Large intestine (tissue), 3 donors: ENCODE results near the gene PRKCSH. TPM values are rescaled to one million over a fixed set of nuclear protein-coding genes. Genes with fewer than 3 reads are reported as not detected.

Experiments used
- DNase-seq, 2 donors: peaks; one replicate each; pipeline versions ENCODE4 v3.0.0 to v3.0.0-alpha.2; 2013
- H3K27ac ChIP-seq: one replicate; pipeline ENCODE4 v1.5.1; 2013; ENCODE audit warnings: low read length
- H3K27me3 ChIP-seq: 2 replicates; pipeline ENCODE4 v1.6.1; 2013; ENCODE audit warnings: low read length; ENCODE audit not compliant: control insufficient read depth, insufficient read depth
- H3K36me3 ChIP-seq: 2 replicates; pipeline ENCODE4 v1.6.1; 2013; ENCODE audit warnings: low read length; ENCODE audit not compliant: control insufficient read depth, insufficient read depth
- H3K4me1 ChIP-seq: one replicate; pipeline ENCODE4 v1.6.1; 2013; ENCODE audit warnings: low read length; ENCODE audit not compliant: control insufficient read depth, insufficient read depth
- H3K4me3 ChIP-seq: one replicate; pipeline ENCODE4 v1.5.1; 2013; ENCODE audit warnings: low read length
- H3K9me3 ChIP-seq: one replicate; pipeline ENCODE4 v1.6.1; 2013; ENCODE audit warnings: mild to moderate bottlenecking, low read depth, low read length, moderate library complexity; ENCODE audit not compliant: control insufficient read depth
- WGBS: methylation state at CpG from one replicate; pipeline ENCODE4 v1.1.5; 2013; ENCODE audit warnings: low lambda C conversion rate; ENCODE audit not compliant: insufficient coverage; 5-methylcytosine and 5-hydroxymethylcytosine counted together
- polyA plus RNA-seq: library from polyadenylated mRNA; unstranded; fragments of 120-200 nt; gene quantifications from one replicate; pipeline ENCODE4 v1.2.1, GENCODE V29; 2013

PRKCSH gene
- polyA plus RNA-seq, 1 donor = 380 TPM

DNA sequence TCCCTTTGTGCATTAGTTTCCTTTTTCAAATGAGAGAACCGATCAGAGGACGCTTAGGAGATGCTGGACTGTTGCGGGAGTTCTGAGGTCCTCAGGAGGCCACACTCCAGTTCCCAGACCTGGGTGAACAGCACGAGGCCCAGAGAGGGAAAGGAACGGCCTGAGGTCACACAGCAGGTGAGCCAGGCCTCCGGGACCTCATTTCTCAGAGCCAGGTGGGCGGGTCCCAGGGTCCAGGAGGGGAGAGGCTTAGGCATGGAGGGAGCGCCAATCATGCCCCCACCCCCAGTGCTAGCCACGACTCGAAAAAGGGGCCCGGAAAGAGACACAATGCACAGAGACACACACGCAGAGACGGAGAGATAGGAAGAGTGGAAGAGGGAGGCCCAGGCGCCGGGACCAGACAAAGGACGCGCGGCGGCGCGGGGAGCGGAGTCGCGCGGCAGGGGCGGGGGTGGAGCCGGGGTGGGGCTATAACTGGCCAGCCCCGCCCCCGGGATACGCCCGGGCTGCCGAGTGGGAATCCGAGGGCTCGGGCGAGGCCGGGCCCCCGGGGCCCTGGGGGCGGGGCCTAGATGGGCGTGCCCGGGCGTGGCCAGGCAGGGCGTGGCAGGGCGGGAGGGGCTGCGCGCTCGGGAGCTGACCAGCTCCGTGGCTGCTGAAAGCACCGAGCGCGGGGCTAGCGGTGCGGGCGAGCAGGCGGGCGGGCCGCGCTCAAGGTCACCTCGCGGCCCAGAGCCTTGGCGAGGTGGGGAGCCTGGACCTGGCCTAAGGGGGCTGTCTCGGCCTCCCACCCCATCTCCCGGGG, 43.9 kb downstream of the PRKCSH start:
- peaks cover 61% of the 10 kb centered on the region for H3K27me3 ChIP-seq
- H3K4me3 ChIP-seq = no peak overlapping the region
- H3K36me3 ChIP-seq = peaks cover 2% of the 10 kb centered on the region
- peak in 1 of 2 donors; percentile 43 for DNase-seq
- H3K27ac ChIP-seq = no peak overlapping the region
- no CpG with 5 or more reads among the region's 62 CpGs for WGBS
- peaks cover 5% of the 10 kb centered on the region for H3K4me1 ChIP-seq
- peaks cover 18% of the 10 kb centered on the region for H3K9me3 ChIP-seq

- Histone ChIP-seq H3K27ac (no peak overlapping the region), H3K4me1 (peaks cover 5% of the 10 kb centered on the region), H3K36me3 (peaks cover 2% of the 10 kb centered on the region), H3K9me3 (peaks cover 18% of the 10 kb centered on the region), H3K4me3 (peak overlapping the region; percentile 24), H3K27me3 (peaks cover 61% of the 10 kb centered on the region)
- WGBS = no CpG with 5 or more reads among the region's 86 CpGs
- DNase-seq = no peak
These were observed 44.7 kb downstream of the PRKCSH start for GRCh38 chr19:11479898-11480714.

GRCh38 chr19:11480715-11481533, 45.5 kb downstream of the PRKCSH start, which contains the start of gene ELAVL3:
ELAVL3 (minus strand) TSS chr19:11481046; CDS start chr19:11480608, 438 bp downstream.
- DNase-seq = no peak
- peaks cover 61% of the 10 kb centered on the region for H3K27me3 ChIP-seq
- H3K9me3 ChIP-seq = peaks cover 18% of the 10 kb centered on the region
- H3K36me3 ChIP-seq = peaks cover 5% of the 10 kb centered on the region
- peaks cover 5% of the 10 kb centered on the region for H3K4me1 ChIP-seq
- no CpG with 5 or more reads among the region's 77 CpGs for WGBS
- H3K27ac ChIP-seq = no peak within 1 kb of the TSS
- H3K4me3 ChIP-seq = peak within 1 kb of the TSS; percentile 24

- DNase-seq = peak in 1 of 2 donors; percentile 53
- no CpG with 5 or more reads among the region's 50 CpGs for WGBS
- H3K27me3 ChIP-seq = peaks cover 61% of the 10 kb centered on the region
- peaks cover 10% of the 10 kb centered on the region for H3K36me3 ChIP-seq
- H3K27ac ChIP-seq = no peak overlapping the region
- peak overlapping the region; percentile 19 for H3K4me3 ChIP-seq
- peaks cover 5% of the 10 kb centered on the region for H3K4me1 ChIP-seq
- peaks cover 18% of the 10 kb centered on the region for H3K9me3 ChIP-seq
These were observed 46.3 kb downstream of the PRKCSH start for GRCh38 chr19:11481534-11482383.

DNA sequence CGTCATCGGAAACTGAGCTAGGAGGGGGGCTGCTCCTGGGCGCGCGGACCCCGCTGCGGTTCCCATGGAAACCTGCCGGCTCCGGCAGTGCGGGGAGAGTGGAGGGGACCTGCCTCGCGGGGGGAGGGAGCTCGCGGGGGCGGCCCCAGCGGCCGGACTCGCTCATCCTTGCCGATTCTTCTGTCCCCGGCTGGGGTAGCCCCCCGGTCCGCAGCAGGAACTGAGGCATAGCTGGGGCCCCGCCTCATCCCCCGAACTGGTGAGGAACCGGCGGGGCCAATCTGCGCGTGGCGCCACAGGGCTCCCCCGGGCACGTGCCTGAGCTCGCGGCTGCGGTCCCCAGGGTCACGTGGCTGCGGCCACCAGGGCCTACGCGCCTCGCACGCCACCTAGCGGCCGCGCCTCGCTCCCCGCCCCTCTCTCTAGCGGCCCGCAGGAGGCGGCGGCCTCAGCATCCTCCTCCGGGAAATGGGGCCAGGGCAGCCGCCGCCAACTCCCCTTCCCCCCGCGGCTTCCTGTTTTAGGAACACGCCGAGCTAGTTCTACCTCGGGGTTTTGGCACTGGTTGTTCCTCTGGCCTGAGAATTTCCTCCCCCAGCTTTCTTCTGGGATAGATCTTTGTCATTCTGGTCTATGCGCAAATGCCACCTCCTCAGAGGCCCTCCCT, 47.1 kb downstream of the PRKCSH start:
- no peak overlapping the region for H3K27ac ChIP-seq
- peaks cover 55% of the 10 kb centered on the region for H3K27me3 ChIP-seq
- no CpG with 5 or more reads among the region's 58 CpGs for WGBS
- H3K4me1 ChIP-seq = peaks cover 5% of the 10 kb centered on the region
- peaks cover 18% of the 10 kb centered on the region for H3K9me3 ChIP-seq
- peak overlapping the region; percentile 19 for H3K4me3 ChIP-seq
- H3K36me3 ChIP-seq = peaks cover 17% of the 10 kb centered on the region
- DNase-seq = peak; percentile 72 to 83

DNA sequence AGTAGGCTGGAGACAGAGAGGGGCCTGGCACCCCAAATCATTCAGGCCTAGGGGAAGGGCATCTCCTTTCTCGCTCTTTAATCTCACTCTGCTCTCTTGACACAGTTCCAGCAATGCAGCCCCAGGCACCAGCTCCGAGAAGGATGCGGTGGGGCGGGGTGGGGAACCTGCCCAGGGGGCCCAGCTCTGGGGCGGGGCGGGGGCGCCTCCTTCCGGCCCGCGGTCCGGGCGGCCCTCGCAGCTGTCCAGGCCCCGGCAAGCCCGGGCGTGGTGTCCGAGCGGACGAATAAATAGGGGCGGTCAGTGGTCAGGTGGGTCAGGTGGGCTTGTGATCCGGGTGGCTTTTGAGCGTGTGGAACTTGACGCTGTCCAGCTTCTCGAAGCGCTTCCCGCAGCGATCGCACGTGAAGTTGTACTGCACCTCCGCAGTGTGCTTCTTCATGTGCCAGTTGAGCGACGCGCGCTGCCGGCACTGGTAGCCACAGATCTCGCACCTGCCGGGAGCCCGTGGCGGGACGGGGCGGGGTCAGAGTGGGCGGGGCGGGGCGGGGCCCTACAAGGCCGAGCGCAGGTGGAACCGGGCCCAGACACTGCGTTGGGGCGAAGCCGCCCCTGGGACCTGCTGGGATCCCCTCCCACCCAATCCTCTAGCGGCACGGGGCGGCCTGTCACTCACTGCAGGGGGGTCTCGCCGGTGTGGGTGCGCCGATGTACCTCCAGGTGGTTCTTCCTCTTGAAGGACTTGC, 48.1 kb downstream of the PRKCSH start:
- peaks cover 18% of the 10 kb centered on the region for H3K9me3 ChIP-seq
- H3K27ac ChIP-seq = no peak overlapping the region
- no CpG with 5 or more reads among the region's 57 CpGs for WGBS
- H3K27me3 ChIP-seq = peaks cover 45% of the 10 kb centered on the region
- H3K4me3 ChIP-seq = no peak overlapping the region
- H3K4me1 ChIP-seq = peaks cover 5% of the 10 kb centered on the region
- DNase-seq = no peak
- H3K36me3 ChIP-seq = peaks cover 19% of the 10 kb centered on the region

GRCh38 chr19:11485245-11485837, 49.9 kb downstream of the PRKCSH start:
- H3K27me3 ChIP-seq = peaks cover 28% of the 10 kb centered on the region
- H3K4me3 ChIP-seq = no peak overlapping the region
- DNase-seq = no peak
- peaks cover 13% of the 10 kb centered on the region for H3K9me3 ChIP-seq
- no peak overlapping the region for H3K27ac ChIP-seq
- H3K36me3 ChIP-seq = peaks cover 20% of the 10 kb centered on the region
- peaks cover 11% of the 10 kb centered on the region for H3K4me1 ChIP-seq
- WGBS = no CpG with 5 or more reads among the region's 13 CpGs

GRCh38 chr19:11486661-11487503, 51.4 kb downstream of the PRKCSH start:
- H3K27me3 ChIP-seq = peaks cover 14% of the 10 kb centered on the region
- H3K4me3 ChIP-seq = no peak overlapping the region
- H3K36me3 ChIP-seq = peaks cover 20% of the 10 kb centered on the region
- no peak for DNase-seq
- H3K27ac ChIP-seq = no peak overlapping the region
- H3K4me1 ChIP-seq = peaks cover 21% of the 10 kb centered on the region
- H3K9me3 ChIP-seq = peaks cover 9% of the 10 kb centered on the region
- WGBS = no CpG with 5 or more reads among the region's 45 CpGs
